Activated naive CD4-positive, alpha-beta T cell treated with anti-CD3 and anti-CD28 coated beads, Interleukin-2, amount 10 ng/mL, durations not matched to agents 7 days and 5 days (primary cell): ENCODE data around the gene THOC1.
A peak's percentile ranks its signal among the peaks of the same experiment; 100 is the strongest.
"Not testable (repeated sequence)": the region's sequence is repeated elsewhere in the genome, so short reads cannot be mapped to it uniquely, and the experiment has no call there.

ENCODE experiments used
- CTCF ChIA-PET: fragments of 350-600 bp; sonication (Branson Sonifier 250); formaldehyde crosslinking; loops from one replicate; lab custom pipeline; 2021; ENCODE audit warnings: antibody characterized with exemption; lab: Charles Lee
- DNase-seq: peaks from one replicate; pipeline ENCODE4 v3.0.0-alpha.2; 2020
- H3K27ac Mint-ChIP-seq: one replicate; pipeline ENCODE4 v1.8.0; 2021; ENCODE audit warnings: mild to moderate bottlenecking, moderate library complexity, mixed read lengths
- H3K27me3 Mint-ChIP-seq: one replicate; pipeline ENCODE4 v1.8.0; 2021; ENCODE audit warnings: mild to moderate bottlenecking, mixed read lengths
- H3K36me3 Mint-ChIP-seq: one replicate; pipeline ENCODE4 v1.8.0; 2021; ENCODE audit warnings: mixed read lengths
- H3K4me1 Mint-ChIP-seq: one replicate; pipeline ENCODE4 v1.8.0; 2021; ENCODE audit warnings: mixed read lengths
- H3K4me3 Mint-ChIP-seq: one replicate; pipeline ENCODE4 v1.8.0; 2021; ENCODE audit warnings: mild to moderate bottlenecking, moderate library complexity, mixed read lengths
- H3K9me3 Mint-ChIP-seq: one replicate; pipeline ENCODE4 v1.8.0; 2021; ENCODE audit warnings: mixed read lengths

The THOC1 gene

GRCh38 chr18:294566-294965 lies 26.7 kb upstream of the THOC1 start:
- Mint-ChIP-seq H3K9me3 (no peaks in the 10 kb centered on the region), H3K4me1 (no peaks in the 10 kb centered on the region), H3K36me3 (no peaks in the 10 kb centered on the region), H3K4me3 (no peak overlapping the region), H3K27me3 (peaks cover 13% of the 10 kb centered on the region), H3K27ac (no peak overlapping the region)
- no peak for DNase-seq
- CTCF ChIA-PET: no interaction called here

- DNase-seq: no peak
- Mint-ChIP-seq H3K36me3 (no peaks in the 10 kb centered on the region), H3K9me3 (no peaks in the 10 kb centered on the region), H3K27ac (no peak overlapping the region), H3K4me1 (no peaks in the 10 kb centered on the region), H3K27me3 (peaks cover 13% of the 10 kb centered on the region), H3K4me3 (no peak overlapping the region)
- CTCF ChIA-PET: no interaction called here
Observed at GRCh38 chr18:293536-293935, 25.7 kb upstream of the THOC1 start.

- no peaks in the 10 kb centered on the region for H3K36me3 Mint-ChIP-seq
- no peaks in the 10 kb centered on the region for H3K4me1 Mint-ChIP-seq
- H3K9me3 Mint-ChIP-seq: no peaks in the 10 kb centered on the region
- CTCF ChIA-PET: no interaction called here
- peaks cover 9% of the 10 kb centered on the region for H3K27me3 Mint-ChIP-seq
- no peak overlapping the region for H3K27ac Mint-ChIP-seq
- DNase-seq: no peak
- no peak overlapping the region for H3K4me3 Mint-ChIP-seq
Observed at GRCh38 chr18:292271-292670, 24.4 kb upstream of the THOC1 start.

- H3K27ac Mint-ChIP-seq, H3K9me3 Mint-ChIP-seq, CTCF ChIA-PET, H3K4me1 Mint-ChIP-seq, H3K36me3 Mint-ChIP-seq, H3K27me3 Mint-ChIP-seq, DNase-seq, H3K4me3 Mint-ChIP-seq: not testable (repeated sequence)
Observed at GRCh38 chr18:289970-290369, 22.1 kb upstream of the THOC1 start.

GRCh38 chr18:289026-289425 lies 21.2 kb upstream of the THOC1 start:
- H3K9me3 Mint-ChIP-seq: no peaks in the 10 kb centered on the region
- no peaks in the 10 kb centered on the region for H3K4me1 Mint-ChIP-seq
- no peak overlapping the region for H3K27ac Mint-ChIP-seq
- no peak for DNase-seq
- CTCF ChIA-PET: no interaction called here
- H3K4me3 Mint-ChIP-seq: no peak overlapping the region
- no peaks in the 10 kb centered on the region for H3K27me3 Mint-ChIP-seq
- no peaks in the 10 kb centered on the region for H3K36me3 Mint-ChIP-seq

GRCh38 chr18:286515-287310 lies 18.9 kb upstream of the THOC1 start:
- Mint-ChIP-seq H3K4me3 (no peak overlapping the region), H3K4me1 (no peaks in the 10 kb centered on the region), H3K27ac (no peak overlapping the region), H3K36me3 (no peaks in the 10 kb centered on the region), H3K27me3 (no peaks in the 10 kb centered on the region), H3K9me3 (no peaks in the 10 kb centered on the region)
- DNase-seq: no peak
- CTCF ChIA-PET: no interaction called here

GRCh38 chr18:285817-286216 lies 18.0 kb upstream of the THOC1 start:
- no peak for DNase-seq
- Mint-ChIP-seq H3K36me3 (no peaks in the 10 kb centered on the region), H3K4me1 (no peaks in the 10 kb centered on the region), H3K27me3 (peaks cover 5% of the 10 kb centered on the region), H3K4me3 (no peak overlapping the region), H3K27ac (no peak overlapping the region), H3K9me3 (no peaks in the 10 kb centered on the region)
- CTCF ChIA-PET: no interaction called here

GRCh38 chr18:275486-275885 lies 7.6 kb upstream of the THOC1 start:
- no peaks in the 10 kb centered on the region for H3K4me1 Mint-ChIP-seq
- no peak for DNase-seq
- no peak overlapping the region for H3K27ac Mint-ChIP-seq
- no peaks in the 10 kb centered on the region for H3K36me3 Mint-ChIP-seq
- CTCF ChIA-PET: no interaction called here
- H3K27me3 Mint-ChIP-seq: peaks cover 8% of the 10 kb centered on the region
- H3K4me3 Mint-ChIP-seq: no peak overlapping the region
- H3K9me3 Mint-ChIP-seq: no peaks in the 10 kb centered on the region

GRCh38 chr18:274313-274712 lies 6.5 kb upstream of the THOC1 start:
- no peak overlapping the region for H3K27ac Mint-ChIP-seq
- H3K9me3 Mint-ChIP-seq: no peaks in the 10 kb centered on the region
- no peak overlapping the region for H3K4me3 Mint-ChIP-seq
- no peaks in the 10 kb centered on the region for H3K36me3 Mint-ChIP-seq
- DNase-seq: no peak
- CTCF ChIA-PET: no interaction called here
- peaks cover 7% of the 10 kb centered on the region for H3K4me1 Mint-ChIP-seq
- peaks cover 6% of the 10 kb centered on the region for H3K27me3 Mint-ChIP-seq

- H3K4me1 Mint-ChIP-seq: peaks cover 15% of the 10 kb centered on the region
- no peak overlapping the region for H3K4me3 Mint-ChIP-seq
- no peaks in the 10 kb centered on the region for H3K36me3 Mint-ChIP-seq
- H3K27me3 Mint-ChIP-seq: peaks cover 6% of the 10 kb centered on the region
- H3K27ac Mint-ChIP-seq: no peak overlapping the region
- H3K9me3 Mint-ChIP-seq: no peaks in the 10 kb centered on the region
- CTCF ChIA-PET: no interaction called here
- DNase-seq: no peak
Observed at GRCh38 chr18:273525-273924, 5.7 kb upstream of the THOC1 start.

GRCh38 chr18:272650-273049 lies 4.8 kb upstream of the THOC1 start:
- Mint-ChIP-seq H3K4me3 (no peak overlapping the region), H3K9me3 (no peaks in the 10 kb centered on the region), H3K27me3 (peaks cover 11% of the 10 kb centered on the region), H3K27ac (no peak overlapping the region), H3K36me3 (no peaks in the 10 kb centered on the region), H3K4me1 (peaks cover 18% of the 10 kb centered on the region)
- CTCF ChIA-PET: no interaction called here
- no peak for DNase-seq

GRCh38 chr18:269480-270095 lies 1.7 kb upstream of the THOC1 start:
- CTCF ChIA-PET: no interaction called here

GRCh38 chr18:267380-267687 lies 513 bp downstream of the THOC1 start:
- H3K4me1 Mint-ChIP-seq: peaks cover 37% of the 10 kb centered on the region
- no peaks in the 10 kb centered on the region for H3K9me3 Mint-ChIP-seq
- DNase-seq: no peak
- H3K4me3 Mint-ChIP-seq: peak overlapping the region; percentile 97
- peaks cover 13% of the 10 kb centered on the region for H3K36me3 Mint-ChIP-seq
- CTCF ChIA-PET: interaction anchor here (0.6 to 1.3 kb wide), 3 partner anchors 12 to 435 kb away, joined by 3 to 5 read pairs (median 4); no protein-coding TSS in a partner anchor
- H3K27ac Mint-ChIP-seq: peak overlapping the region; percentile 98
- H3K27me3 Mint-ChIP-seq: peaks cover 5% of the 10 kb centered on the region

More at GRCh38 chr18:269480-270095, 1.7 kb upstream of the THOC1 start:
- Mint-ChIP-seq H3K9me3 (no peaks in the 10 kb centered on the region), H3K27ac (no peak overlapping the region), H3K4me3 (peak overlapping the region; percentile 97), H3K36me3 (peaks cover 4% of the 10 kb centered on the region), H3K27me3 (peaks cover 5% of the 10 kb centered on the region), H3K4me1 (peaks cover 37% of the 10 kb centered on the region)
- DNase-seq: no peak

GRCh38 chr18:261398-262073 lies 6.3 kb downstream of the THOC1 start:
- peaks cover 34% of the 10 kb centered on the region for H3K36me3 Mint-ChIP-seq
- H3K4me3 Mint-ChIP-seq: no peak overlapping the region
- H3K9me3 Mint-ChIP-seq: no peaks in the 10 kb centered on the region
- CTCF ChIA-PET: no interaction called here
- no peak overlapping the region for H3K27ac Mint-ChIP-seq
- H3K4me1 Mint-ChIP-seq: peaks cover 10% of the 10 kb centered on the region
- DNase-seq: no peak
- H3K27me3 Mint-ChIP-seq: no peaks in the 10 kb centered on the region

- Mint-ChIP-seq H3K27me3 (no peaks in the 10 kb centered on the region), H3K4me3 (no peak overlapping the region), H3K4me1 (peaks cover under 1% of the 10 kb centered on the region), H3K36me3 (peaks cover 36% of the 10 kb centered on the region), H3K27ac (no peak overlapping the region), H3K9me3 (no peaks in the 10 kb centered on the region)
- DNase-seq: no peak
- CTCF ChIA-PET: no interaction called here
Observed at GRCh38 chr18:260547-260946, 7.3 kb downstream of the THOC1 start.
